GM12878 (cell line): ENCODE results near the gene HNF4A. TPM values are rescaled to one million over a fixed set of nuclear protein-coding genes. Genes with fewer than 3 reads are reported as not detected.
A peak's percentile ranks its signal among the peaks of the same experiment; 100 is the strongest.

ENCODE experiments used
- ATAC-seq: fragments of 200-7000 bp; cut with Tn5 transposase; 3 replicates; pipeline ENCODE4 v1.9.1; 2020; ENCODE audit warnings: mild to moderate bottlenecking, moderate library complexity
- BruUV-seq: library from RNA; stranded (reverse); fragments of 400-500 nt; replicated peaks from 2 replicates; lab custom pipeline; 2021; lab: Mats Ljungman, UMichigan
- CTCF ChIA-PET: fragments of 300-600 bp; sonication (Branson Sonifier 250); formaldehyde crosslinking; extraction: SDS; loops from one replicate; lab custom pipeline; 2021; ENCODE audit warnings: inconsistent platforms; lab: Yijun Ruan, JAX
- POLR2A ChIA-PET: fragments of 350-600 bp; formaldehyde crosslinking; extraction: SDS; loops from one replicate; lab custom pipeline; 2021; ENCODE audit warnings: inconsistent platforms; lab: Charles Lee
- RAD21 ChIA-PET: fragments of 300-600 bp; sonication (Branson Sonifier 250); formaldehyde crosslinking; loops from one replicate; lab custom pipeline; 2023; ENCODE audit warnings: antibody characterized with exemption; ENCODE audit not compliant: unreplicated experiment; lab: Charles Lee
- SMC1A ChIA-PET: fragments of 300-600 bp; sonication (Branson Sonifier 250); formaldehyde crosslinking; loops from one replicate; lab custom pipeline; 2023; ENCODE audit not compliant: unreplicated experiment, uncharacterized antibody; lab: Charles Lee
- DNase-seq: peaks from one replicate; pipeline ENCODE4 v3.0.0-alpha.2; 2011; ENCODE audit warnings: low read depth, low spot score
- FAIRE-seq: peaks from 3 replicates; lab custom pipeline; 2011; peaks lifted over from hg19 to GRCh38; lab: Jason Lieb, UNC
- H2AFZ ChIP-seq: 2 replicates; pipeline ENCODE4 v1.6.0; 2011; ENCODE audit warnings: low read depth, low read length, control low read depth; ENCODE audit not compliant: control insufficient read depth
- H3K27ac ChIP-seq: 2 replicates; pipeline ENCODE4 v1.5.1; 2011; ENCODE audit warnings: control low read depth; ENCODE audit not compliant: control insufficient read depth, insufficient read depth
- H3K27me3 ChIP-seq, 2 experiments: replicated peaks in 1 of 2; 2 replicates each; pipeline versions ENCODE4 v1.6.0 to v1.6.1; 2011; ENCODE audit warnings: low read length in 1 of 2; ENCODE audit not compliant: control insufficient read depth in 2 of 2, insufficient read depth in 2 of 2
- H3K36me3 ChIP-seq, 2 experiments: 2 replicates each; pipeline ENCODE4 v1.5.1; 2011; ENCODE audit warnings: low read length in 1 of 2; ENCODE audit not compliant: control insufficient read depth in 2 of 2, insufficient read depth in 2 of 2
- H3K4me1 ChIP-seq: 2 replicates; pipeline ENCODE4 v1.6.1; 2011; ENCODE audit warnings: mild to moderate bottlenecking, low read length, moderate library complexity, mixed read lengths; ENCODE audit not compliant: control insufficient read depth, insufficient read depth
- H3K4me2 ChIP-seq: 2 replicates; pipeline ENCODE4 v1.6.0; 2011; ENCODE audit warnings: control low read depth; ENCODE audit not compliant: control insufficient read depth, insufficient read depth
- H3K4me3 ChIP-seq: fragments of 200-600 bp; sonication (generic); 2 replicates; pipeline ENCODE4 v1.5.1; 2016
- H3K79me2 ChIP-seq: 2 replicates; pipeline ENCODE4 v1.6.0; 2011; ENCODE audit warnings: low read length; ENCODE audit not compliant: control insufficient read depth, insufficient read depth
- H3K9ac ChIP-seq: 2 replicates; pipeline ENCODE4 v1.8.0; 2011; ENCODE audit warnings: low read length, control low read depth, mixed read lengths; ENCODE audit not compliant: control insufficient read depth, insufficient read depth
- H3K9me3 ChIP-seq: replicated peaks from 3 replicates; pipeline ENCODE4 v1.5.1; 2011; ENCODE audit warnings: mild to moderate bottlenecking, low read length; ENCODE audit not compliant: control insufficient read depth, insufficient read depth
- H4K20me1 ChIP-seq: 2 replicates; pipeline ENCODE4 v1.6.0; 2011; ENCODE audit not compliant: control insufficient read depth, insufficient read depth
- WGBS: methylation state at CpG from one replicate; pipeline ENCODE4 v1.1.6; 2016; ENCODE audit warnings: low lambda C conversion rate; ENCODE audit not compliant: insufficient replicate concordance, insufficient coverage; ENCODE audit errors: missing lambda C conversion rate; 5-methylcytosine and 5-hydroxymethylcytosine counted together
- in situ Hi-C: fragments of 300-500 bp; cut with MboI; formaldehyde crosslinking; loops from 9 replicates; pipeline ENCODE4 v1.14.3; 2018; ENCODE audit warnings: mixed read lengths
- intact Hi-C: fragments of 100-400 bp; cut with micrococcal nuclease; formaldehyde crosslinking; loops from one replicate; pipeline ENCODE4 v1.14.2; 2022; ENCODE audit not compliant: unreplicated experiment
- polyA plus RNA-seq, 11 experiments: library from polyadenylated mRNA; depleted of rRNA in 4 of 11; unstranded in 6 of 11; stranded (reverse) in 5 of 11; fragments of >200 nt; fragmentation: Nextera tagmentation in 4 of 11; fragmentation: Illumina TruSeq in 1 of 11; extraction: Ambion mirVana in 4 of 11; extraction: Trizol in 1 of 11; gene quantifications; 1 replicate in 1 of 11; 2 replicates in 10 of 11; pipeline versions ENCODE4 v1.2.1 to v1.2.3, GENCODE V29; 2011 to 2016; ENCODE audit warnings: inconsistent platforms in 2 of 11, missing spikeins in 2 of 11, low read depth in 1 of 11
- total RNA-seq, 4 experiments: library from RNA; depleted of rRNA in 3 of 4; stranded (reverse); fragments of >200 nt in 3 of 4; fragmentation: Illumina TruSeq in 1 of 4; extraction: Trizol in 1 of 4; gene quantifications; 2 replicates each; pipeline versions ENCODE4 v1.2.1 to v1.2.3, GENCODE V29; 2013 to 2021
- TF ChIP-seq, protein P1 (sequence below): IDR thresholded peaks from 2 replicates; pipeline ENCODE4 v1.6.1; 2012; ENCODE audit warnings: low read depth, low read length, improper control_type of control experiment
- TF ChIP-seq, protein P2 (sequence below): fragments of 450-650 bp; IDR thresholded peaks from 2 replicates; pipeline ENCODE4 v1.6.1; 2017; ENCODE audit warnings: low read depth, mild to moderate bottlenecking, moderate library complexity

Gene HNF4A
- total and polyA plus RNA-seq, 10 of the 15 experiments (the other 5 are each of a cell fraction or from before 2014, with no cell fraction given), result 0.21 TPM; not detected in 9

DNA sequence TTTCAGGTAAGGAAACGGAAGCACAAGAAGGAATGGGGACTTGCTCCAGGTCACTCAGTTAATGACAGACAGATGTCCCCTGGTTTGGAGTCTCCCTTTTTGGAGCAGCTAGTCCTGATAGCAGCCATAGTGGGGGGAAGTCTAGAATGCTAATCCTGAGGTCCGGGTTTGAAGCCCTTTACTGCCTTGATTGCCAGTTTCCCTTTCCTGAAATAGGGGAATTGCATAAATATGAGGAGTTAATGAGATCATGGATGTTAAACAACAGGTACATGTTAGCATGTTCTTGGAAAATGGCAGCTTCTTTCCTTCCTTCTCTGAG lies 119.8 kb downstream of the HNF4A start:
- no peaks in the 10 kb centered on the region for H3K9me3 ChIP-seq
- BruUV-seq, result TSS peak; percentile 66
- H3K79me2 ChIP-seq, result peaks cover 15% of the 10 kb centered on the region
- RAD21 ChIA-PET, result interaction anchor here (0.6 to 1.7 kb wide), 13 partner anchors 14 to 208 kb away, joined by 3 to 14 read pairs (median 3); partner anchors contain the start of gene SERINC3
- FAIRE-seq (no peak), ATAC-seq (no peak), DNase-seq (no peak)
- peak overlapping the region; percentile 93 for H3K4me2 ChIP-seq
- intact Hi-C loops, result loop anchor here (5.0 kb wide), 2 partner anchors 112 to 137 kb away; no protein-coding TSS in a partner anchor
- TF ChIP-seq, protein P1, sequence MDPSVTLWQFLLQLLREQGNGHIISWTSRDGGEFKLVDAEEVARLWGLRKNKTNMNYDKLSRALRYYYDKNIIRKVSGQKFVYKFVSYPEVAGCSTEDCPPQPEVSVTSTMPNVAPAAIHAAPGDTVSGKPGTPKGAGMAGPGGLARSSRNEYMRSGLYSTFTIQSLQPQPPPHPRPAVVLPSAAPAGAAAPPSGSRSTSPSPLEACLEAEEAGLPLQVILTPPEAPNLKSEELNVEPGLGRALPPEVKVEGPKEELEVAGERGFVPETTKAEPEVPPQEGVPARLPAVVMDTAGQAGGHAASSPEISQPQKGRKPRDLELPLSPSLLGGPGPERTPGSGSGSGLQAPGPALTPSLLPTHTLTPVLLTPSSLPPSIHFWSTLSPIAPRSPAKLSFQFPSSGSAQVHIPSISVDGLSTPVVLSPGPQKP, result no peak
- TF ChIP-seq, protein P2, sequence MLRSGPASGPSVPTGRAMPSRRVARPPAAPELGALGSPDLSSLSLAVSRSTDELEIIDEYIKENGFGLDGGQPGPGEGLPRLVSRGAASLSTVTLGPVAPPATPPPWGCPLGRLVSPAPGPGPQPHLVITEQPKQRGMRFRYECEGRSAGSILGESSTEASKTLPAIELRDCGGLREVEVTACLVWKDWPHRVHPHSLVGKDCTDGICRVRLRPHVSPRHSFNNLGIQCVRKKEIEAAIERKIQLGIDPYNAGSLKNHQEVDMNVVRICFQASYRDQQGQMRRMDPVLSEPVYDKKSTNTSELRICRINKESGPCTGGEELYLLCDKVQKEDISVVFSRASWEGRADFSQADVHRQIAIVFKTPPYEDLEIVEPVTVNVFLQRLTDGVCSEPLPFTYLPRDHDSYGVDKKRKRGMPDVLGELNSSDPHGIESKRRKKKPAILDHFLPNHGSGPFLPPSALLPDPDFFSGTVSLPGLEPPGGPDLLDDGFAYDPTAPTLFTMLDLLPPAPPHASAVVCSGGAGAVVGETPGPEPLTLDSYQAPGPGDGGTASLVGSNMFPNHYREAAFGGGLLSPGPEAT, result peak; percentile 26; the same call in 1 of the 2 replicates
- SMC1A ChIA-PET, result interaction anchor here (0.8 to 2.8 kb wide), 10 partner anchors 19 to 262 kb away, joined by 3 to 13 read pairs (median 4); partner anchors contain the start of gene SERINC3
- no peak overlapping the region; the same call in 1 of the 2 replicates for H3K27ac ChIP-seq
- H2AFZ ChIP-seq, result peak overlapping the region; percentile 94
- in situ Hi-C loops, result no loop called here
- H3K4me1 ChIP-seq, result no peaks in the 10 kb centered on the region; the same call in 1 of the 2 replicates
- WGBS, result 50% methylated on average over 2 of the region's 2 CpGs
- H3K27me3 ChIP-seq, result no peaks in the 10 kb centered on the region
- H3K9ac ChIP-seq, result peak overlapping the region; percentile 95
- POLR2A ChIA-PET, result interaction anchor here (0.6 to 2.4 kb wide), 3 partner anchors 42 to 175 kb away, joined by 3 to 12 read pairs (median 3); partner anchors contain the start of gene SERINC3
- CTCF ChIA-PET, result interaction anchor here (0.8 to 2.0 kb wide), 10 partner anchors 14 to 208 kb away, joined by 3 to 15 read pairs (median 4); partner anchors contain the start of gene SERINC3
- no peaks in the 10 kb centered on the region; a peak in 2 of 4 replicates for H3K36me3 ChIP-seq
- H4K20me1 ChIP-seq, result no peaks in the 10 kb centered on the region
- peak overlapping the region; percentile 75; the same call in 1 of the 2 replicates for H3K4me3 ChIP-seq
